HT1080 (cell line): ENCODE measurements around the gene NFAM1. TPM values are rescaled to one million over a fixed set of nuclear protein-coding genes. Genes with fewer than 3 reads are reported as not detected.

ENCODE experiments used
- DNase-seq: peaks from one replicate; pipeline ENCODE4 v3.0.0-alpha.2; 2015; ENCODE audit warnings: low read depth
- total RNA-seq: library from RNA; depleted of rRNA; stranded (reverse); fragments of >200 nt; shearing (Covaris generic); gene quantifications from 2 replicates; pipeline ENCODE4 v1.2.3, GENCODE V29; 2014; rRNA removed

Gene NFAM1
- total RNA-seq, 1 experiment from 2014 or later: not detected

GRCh38 chr22:42336527-42337227 is 95.5 kb downstream of the NFAM1 start:
- DNase-seq: no peak

GRCh38 chr22:42335839-42336378 is 96.3 kb downstream of the NFAM1 start:
- no peak for DNase-seq

- DNase-seq: no peak
These were observed 97.2 kb downstream of the NFAM1 start for GRCh38 chr22:42334875-42335512.

GRCh38 chr22:42333544-42333943 is 98.7 kb downstream of the NFAM1 start:
- DNase-seq: no peak

GRCh38 chr22:42332089-42332488 is 100.1 kb downstream of the NFAM1 start:
- DNase-seq: no peak

GRCh38 chr22:42331014-42331413 is 101.2 kb downstream of the NFAM1 start:
- DNase-seq: no peak

Other genes with a start within 250 kb of the NFAM1 start
- 33.6 and 41.4 TPM in 2 replicates for gene TCF20, start 161.8 kb downstream of the NFAM1 start, total RNA-seq
- gene RRP7A, start 87.4 kb upstream of the NFAM1 start, total RNA-seq: 48.7 and 50.0 TPM in 2 replicates
- gene SERHL2, start 121.6 kb upstream of the NFAM1 start, total RNA-seq: 0.63 TPM in 1 of 2 replicates, not detected in the other
- gene POLDIP3, start 182.5 kb upstream of the NFAM1 start, total RNA-seq: 46.4 and 58.3 TPM in 2 replicates
- 0.27 TPM in 1 of 2 replicates, not detected in the other for gene ATP5MGL, start 208.2 kb upstream of the NFAM1 start, total RNA-seq
- 69.9 and 112 TPM in 2 replicates for gene CYB5R3, start 217.0 kb upstream of the NFAM1 start, total RNA-seq